ENCODE results near the gene C1orf116.

DNA sequence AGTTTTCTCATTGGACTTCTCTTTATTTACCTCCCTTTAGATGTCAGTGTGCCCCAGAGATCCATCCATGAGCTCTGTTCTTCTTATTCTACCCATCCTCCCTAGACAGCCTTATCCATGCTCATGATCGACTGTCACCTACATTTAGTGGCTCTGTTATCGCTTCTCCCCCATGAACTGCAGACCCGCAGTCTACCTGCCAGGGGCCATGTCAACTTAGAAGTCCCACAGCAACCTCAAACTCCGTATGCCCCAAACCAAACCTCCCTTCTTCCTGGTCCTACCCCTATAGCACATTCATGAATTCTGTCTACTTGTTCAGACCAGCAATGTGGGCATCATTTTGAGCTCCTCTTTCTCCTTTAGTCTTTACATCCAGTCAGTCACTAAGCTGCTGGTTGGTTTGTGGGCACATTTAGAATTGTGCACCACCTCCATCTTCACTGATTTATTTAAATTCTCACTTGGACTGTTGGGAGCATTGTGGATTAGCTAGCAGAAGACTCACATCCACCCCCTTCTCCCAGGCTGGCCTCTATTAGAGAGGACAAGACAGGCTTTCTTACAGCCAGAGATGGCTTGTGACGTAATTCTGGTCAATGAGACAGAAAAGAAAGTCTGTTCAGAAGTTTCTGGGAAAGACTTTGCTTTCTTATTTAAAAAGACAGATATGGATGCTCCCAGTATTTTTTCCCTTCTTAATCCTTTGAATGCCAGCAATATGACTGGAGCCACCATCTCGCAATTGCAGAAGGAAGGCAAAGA, 19.1 kb downstream of the C1orf116 start:
- TF ChIP-seq EZH2 (IDR thresholded peaks at IDR 0.05) (no peak), EZH2phosphoT487 (IDR thresholded peaks at IDR 0.05) (no peak)
- TF ChIP-seq, protein P1, sequence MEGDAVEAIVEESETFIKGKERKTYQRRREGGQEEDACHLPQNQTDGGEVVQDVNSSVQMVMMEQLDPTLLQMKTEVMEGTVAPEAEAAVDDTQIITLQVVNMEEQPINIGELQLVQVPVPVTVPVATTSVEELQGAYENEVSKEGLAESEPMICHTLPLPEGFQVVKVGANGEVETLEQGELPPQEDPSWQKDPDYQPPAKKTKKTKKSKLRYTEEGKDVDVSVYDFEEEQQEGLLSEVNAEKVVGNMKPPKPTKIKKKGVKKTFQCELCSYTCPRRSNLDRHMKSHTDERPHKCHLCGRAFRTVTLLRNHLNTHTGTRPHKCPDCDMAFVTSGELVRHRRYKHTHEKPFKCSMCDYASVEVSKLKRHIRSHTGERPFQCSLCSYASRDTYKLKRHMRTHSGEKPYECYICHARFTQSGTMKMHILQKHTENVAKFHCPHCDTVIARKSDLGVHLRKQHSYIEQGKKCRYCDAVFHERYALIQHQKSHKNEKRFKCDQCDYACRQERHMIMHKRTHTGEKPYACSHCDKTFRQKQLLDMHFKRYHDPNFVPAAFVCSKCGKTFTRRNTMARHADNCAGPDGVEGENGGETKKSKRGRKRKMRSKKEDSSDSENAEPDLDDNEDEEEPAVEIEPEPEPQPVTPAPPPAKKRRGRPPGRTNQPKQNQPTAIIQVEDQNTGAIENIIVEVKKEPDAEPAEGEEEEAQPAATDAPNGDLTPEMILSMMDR (IDR thresholded peaks at IDR 0.05) = no peak

All from neural progenitor cell (in vitro differentiated cells).